Measurements from ENCODE around the gene CCDC148.

GRCh38 chr2:158312981-158313380, 143.6 kb downstream of the CCDC148 start:
- TF ChIP-seq ZNF302 (tag by site-specific recombination; IDR thresholded peaks at IDR 0.05; ENCODE audit: low read depth): no peak
- TF ChIP-seq FEZF1 (tag by site-specific recombination; IDR thresholded peaks at IDR 0.05): no peak
- TF ChIP-seq ZNF16 (tag by site-specific recombination; IDR thresholded peaks at IDR 0.05; ENCODE audit: low read depth): no peak
- no peak for TF ChIP-seq ZNF747 (tag by site-specific recombination; IDR thresholded peaks at IDR 0.05)
- TF ChIP-seq ZNF521 (tag by site-specific recombination; IDR thresholded peaks at IDR 0.05): no peak
